Mesendoderm (in vitro differentiated cells): ENCODE measurements around the gene ALK. TPM values are rescaled to one million over a fixed set of nuclear protein-coding genes. Genes with fewer than 3 reads are reported as not detected.

ENCODE experiments used
- DNase-seq: peaks from one replicate; pipeline ENCODE4 v3.0.0; 2013
- H2AK5ac ChIP-seq: 2 replicates; pipeline ENCODE4 v1.6.1; 2013; ENCODE audit warnings: low read length, inconsistent platforms
- H2BK120ac ChIP-seq: 2 replicates; pipeline ENCODE4 v1.6.1; 2013; ENCODE audit warnings: low read depth, mild to moderate bottlenecking, low read length, moderate library complexity, mixed read lengths
- H2BK15ac ChIP-seq: replicated peaks from 2 replicates; pipeline ENCODE4 v1.6.1; 2013; ENCODE audit warnings: low read depth, mild to moderate bottlenecking, moderate library complexity
- H2BK5ac ChIP-seq: 2 replicates; pipeline ENCODE4 v1.6.1; 2013; ENCODE audit warnings: low read length, inconsistent platforms
- H3K18ac ChIP-seq: 2 replicates; pipeline ENCODE4 v1.6.1; 2013; ENCODE audit warnings: mild to moderate bottlenecking, low read length, mixed read lengths
- H3K23ac ChIP-seq: one replicate; pipeline ENCODE4 v1.6.1; 2013; ENCODE audit warnings: low read length
- H3K27ac ChIP-seq: 2 replicates; pipeline ENCODE4 v1.5.1; 2013; ENCODE audit warnings: low read depth, mild to moderate bottlenecking, inconsistent platforms, low read length, moderate library complexity
- H3K27me3 ChIP-seq: 2 replicates; pipeline ENCODE4 v1.6.1; 2013; ENCODE audit warnings: low read length, control low read depth, mild to moderate bottlenecking, inconsistent platforms; ENCODE audit not compliant: insufficient read depth, poor library complexity
- H3K36me3 ChIP-seq: 2 replicates; pipeline ENCODE4 v1.6.1; 2013; ENCODE audit warnings: low read length, inconsistent platforms; ENCODE audit not compliant: control insufficient read depth, insufficient read depth
- H3K4ac ChIP-seq: one replicate; pipeline ENCODE4 v1.6.1; 2013; ENCODE audit warnings: low read depth, mild to moderate bottlenecking, low read length, moderate library complexity
- H3K4me1 ChIP-seq: 2 replicates; pipeline ENCODE4 v1.6.1; 2013; ENCODE audit warnings: low read depth, low read length, inconsistent platforms; ENCODE audit not compliant: control insufficient read depth
- H3K4me2 ChIP-seq: 2 replicates; pipeline ENCODE4 v1.6.1; 2013; ENCODE audit warnings: low read length
- H3K4me3 ChIP-seq: 2 replicates; pipeline ENCODE4 v1.5.1; 2013; ENCODE audit warnings: mild to moderate bottlenecking, low read length
- H3K56ac ChIP-seq: one replicate; pipeline ENCODE4 v1.6.1; 2013; ENCODE audit warnings: low read length
- H3K79me1 ChIP-seq: 2 replicates; pipeline ENCODE4 v1.6.1; 2013; ENCODE audit warnings: low read length, inconsistent platforms
- H3K79me2 ChIP-seq: 2 replicates; pipeline ENCODE4 v1.6.1; 2013; ENCODE audit warnings: mild to moderate bottlenecking, low read length; ENCODE audit not compliant: control insufficient read depth, insufficient read depth
- H3K9ac ChIP-seq: 2 replicates; pipeline ENCODE4 v1.6.1; 2013; ENCODE audit warnings: low read length, inconsistent platforms
- H4K5ac ChIP-seq: one replicate; pipeline ENCODE4 v1.6.1; 2013; ENCODE audit warnings: low read length
- H4K8ac ChIP-seq: one replicate; pipeline ENCODE4 v1.6.1; 2013; ENCODE audit warnings: low read depth, mild to moderate bottlenecking, control low read depth, low read length, moderate library complexity
- WGBS: extraction: QIAGEN DNeasy Blood & Tissue Kit; methylation state at CpG from one replicate; pipeline ENCODE4 v1.1.7; 2013; ENCODE audit warnings: low lambda C conversion rate, missing lambda C conversion rate; ENCODE audit not compliant: insufficient coverage; ENCODE audit errors: extremely low coverage; 5-methylcytosine and 5-hydroxymethylcytosine counted together
- small RNA-seq: library from polyadenylated mRNA; stranded (forward); fragments of <200 nt; extraction: miRNeasy Mini kit (QIAGEN cat#:217004); gene quantifications from one replicate; pipeline ENCODE3, GENCODE V24; 2013; ENCODE audit not compliant: insufficient read depth

The ALK gene

DNA sequence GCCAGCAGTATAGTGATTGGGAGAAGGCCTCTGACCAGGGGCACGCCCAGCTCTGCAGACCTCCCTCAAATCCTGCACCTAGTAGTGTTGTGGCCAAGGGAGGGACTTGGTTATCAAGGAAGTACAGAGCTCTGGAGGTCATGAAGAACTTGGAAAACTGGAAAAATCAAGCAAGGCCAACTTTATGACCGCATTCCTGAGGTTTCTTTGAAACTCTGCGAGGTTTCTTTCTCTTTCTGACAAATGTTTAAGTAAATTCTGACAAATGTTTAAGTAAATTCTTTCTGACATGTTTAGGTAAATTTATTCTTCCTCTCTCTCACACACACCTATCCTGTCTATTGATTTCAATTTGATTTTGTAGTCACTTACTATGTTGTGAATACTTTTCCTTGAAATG is 775.2 kb downstream of the ALK start:
- Histone ChIP-seq H3K9ac (no peak overlapping the region), H4K8ac (no peak overlapping the region), H2BK5ac (no peak overlapping the region), H3K4ac (no peak overlapping the region), H3K18ac (no peak overlapping the region), H4K5ac (no peak overlapping the region), H3K56ac (no peak overlapping the region), H3K79me2 (no peaks in the 10 kb centered on the region), H3K4me2 (no peak overlapping the region), H2BK15ac (no peak overlapping the region), H3K4me3 (no peak overlapping the region), H3K23ac (no peak overlapping the region), H3K27me3 (no peaks in the 10 kb centered on the region), H3K79me1 (no peaks in the 10 kb centered on the region), H3K27ac (no peak overlapping the region), H2AK5ac (no peak overlapping the region), H3K36me3 (no peaks in the 10 kb centered on the region), H3K4me1 (no peaks in the 10 kb centered on the region), H2BK120ac (no peak overlapping the region)
- no CpG with 5 or more reads among the region's 3 CpGs for WGBS
- DNase-seq, result no peak

- Histone ChIP-seq H3K27ac (no peak overlapping the region), H2BK15ac (no peak overlapping the region), H3K36me3 (no peaks in the 10 kb centered on the region), H3K79me2 (no peaks in the 10 kb centered on the region), H2AK5ac (no peak overlapping the region), H3K56ac (no peak overlapping the region), H3K23ac (no peak overlapping the region), H3K27me3 (no peaks in the 10 kb centered on the region), H3K4me2 (no peak overlapping the region), H3K4me3 (no peak overlapping the region), H3K4ac (no peak overlapping the region), H2BK120ac (no peak overlapping the region), H3K4me1 (no peaks in the 10 kb centered on the region), H3K79me1 (no peaks in the 10 kb centered on the region), H3K9ac (no peak overlapping the region), H3K18ac (no peak overlapping the region), H2BK5ac (no peak overlapping the region), H4K5ac (no peak overlapping the region), H4K8ac (no peak overlapping the region)
- WGBS, result no CpG with 5 or more reads among the region's 6 CpGs
- no peak for DNase-seq
Measured at GRCh38 chr2:29143657-29144056, 777.7 kb downstream of the ALK start.

Small RNA genes within 50 kb of the gene (small RNA-seq; reads per million reads assigned to genes)
- gene RN7SL516P, result not detected
